ENCODE results near the gene RIC8B. TPM values are rescaled to one million over a fixed set of nuclear protein-coding genes. Genes with fewer than 3 reads are reported as not detected.

The RIC8B gene
- total RNA-seq, 2 donors from 2014 or later: 15.8 to 18.2 TPM

- no peak overlapping the region for H3K4me3 Mint-ChIP-seq
- ATAC-seq (no peak), DNase-seq (ENCODE audit: low spot score) (no peak)
- peaks cover 0 to 2% of the 10 kb centered on the region in 2 donors for H3K4me1 Mint-ChIP-seq (ENCODE audit: low read depth in 2 of 2)
- H3K27ac Mint-ChIP-seq: no peak overlapping the region
- peaks cover 12% of the 10 kb centered on the region for H3K36me3 Mint-ChIP-seq
- H3K9me3 Mint-ChIP-seq: no peaks in the 10 kb centered on the region
- H3K27me3 Mint-ChIP-seq: no peaks in the 10 kb centered on the region
These were observed 19.9 kb downstream of the RIC8B start for GRCh38 chr12:106794369-106794768.

GRCh38 chr12:106801167-106801708 lies 26.8 kb downstream of the RIC8B start:
- Mint-ChIP-seq H3K27ac (no peak overlapping the region), H3K36me3 (no peaks in the 10 kb centered on the region), H3K4me1 (ENCODE audit: low read depth in 2 of 2) (no peaks in the 10 kb centered on the region), H3K27me3 (no peaks in the 10 kb centered on the region), H3K4me3 (no peak overlapping the region), H3K9me3 (no peaks in the 10 kb centered on the region)
- ATAC-seq: no peak
- DNase-seq (ENCODE audit: low spot score): no peak

- DNase-seq (ENCODE audit: low spot score) (no peak), ATAC-seq (no peak)
- Mint-ChIP-seq H3K36me3 (no peaks in the 10 kb centered on the region), H3K27ac (no peak overlapping the region), H3K9me3 (no peaks in the 10 kb centered on the region), H3K27me3 (no peaks in the 10 kb centered on the region), H3K4me3 (no peak overlapping the region), H3K4me1 (ENCODE audit: low read depth in 2 of 2) (no peaks in the 10 kb centered on the region)
These were observed 27.5 kb downstream of the RIC8B start for GRCh38 chr12:106801830-106802533.

GRCh38 chr12:106804668-106805067 lies 30.2 kb downstream of the RIC8B start:
- H3K36me3 Mint-ChIP-seq: no peaks in the 10 kb centered on the region
- H3K27me3 Mint-ChIP-seq: no peaks in the 10 kb centered on the region
- H3K4me3 Mint-ChIP-seq: no peak overlapping the region
- H3K4me1 Mint-ChIP-seq (ENCODE audit: low read depth in 2 of 2): no peaks in the 10 kb centered on the region
- ATAC-seq: no peak
- no peaks in the 10 kb centered on the region for H3K9me3 Mint-ChIP-seq
- no peak for DNase-seq (ENCODE audit: low spot score)
- no peak overlapping the region for H3K27ac Mint-ChIP-seq

GRCh38 chr12:106814714-106815113 lies 40.2 kb downstream of the RIC8B start:
- Mint-ChIP-seq H3K9me3 (no peaks in the 10 kb centered on the region), H3K27ac (no peak overlapping the region), H3K4me1 (ENCODE audit: low read depth in 2 of 2) (no peaks in the 10 kb centered on the region), H3K36me3 (no peaks in the 10 kb centered on the region), H3K4me3 (no peak overlapping the region), H3K27me3 (no peaks in the 10 kb centered on the region)
- DNase-seq (ENCODE audit: low spot score) (no peak), ATAC-seq (no peak)

- Mint-ChIP-seq H3K4me3 (no peak overlapping the region), H3K36me3 (no peaks in the 10 kb centered on the region), H3K9me3 (no peaks in the 10 kb centered on the region), H3K27me3 (no peaks in the 10 kb centered on the region), H3K27ac (no peak overlapping the region), H3K4me1 (ENCODE audit: low read depth in 2 of 2) (no peaks in the 10 kb centered on the region)
- DNase-seq (ENCODE audit: low spot score) (no peak), ATAC-seq (no peak)
These were observed 41.3 kb downstream of the RIC8B start for GRCh38 chr12:106815741-106816140.

- ATAC-seq: no peak
- Mint-ChIP-seq H3K9me3 (no peaks in the 10 kb centered on the region), H3K36me3 (peaks cover 3% of the 10 kb centered on the region), H3K4me1 (ENCODE audit: low read depth in 2 of 2) (no peaks in the 10 kb centered on the region), H3K27me3 (no peaks in the 10 kb centered on the region), H3K27ac (no peak overlapping the region), H3K4me3 (no peak overlapping the region)
- no peak for DNase-seq (ENCODE audit: low spot score)
These were observed 41.7 kb downstream of the RIC8B start for GRCh38 chr12:106816231-106816630.

GRCh38 chr12:106819991-106820390 lies 45.5 kb downstream of the RIC8B start:
- Mint-ChIP-seq H3K9me3 (no peaks in the 10 kb centered on the region), H3K4me3 (no peak overlapping the region), H3K36me3 (peaks cover 7% of the 10 kb centered on the region), H3K4me1 (ENCODE audit: low read depth in 2 of 2) (no peaks in the 10 kb centered on the region), H3K27ac (no peak overlapping the region), H3K27me3 (no peaks in the 10 kb centered on the region)
- DNase-seq (ENCODE audit: low spot score): no peak
- no peak for ATAC-seq

- Mint-ChIP-seq H3K9me3 (no peaks in the 10 kb centered on the region), H3K27ac (no peak overlapping the region), H3K4me3 (no peak overlapping the region), H3K36me3 (no peaks in the 10 kb centered on the region), H3K4me1 (ENCODE audit: low read depth in 2 of 2) (peaks cover 0 to 9% of the 10 kb centered on the region in 2 donors), H3K27me3 (no peaks in the 10 kb centered on the region)
- ATAC-seq: no peak
- no peak for DNase-seq (ENCODE audit: low spot score)
These were observed 57.2 kb downstream of the RIC8B start for GRCh38 chr12:106831699-106832098.

- H3K27ac Mint-ChIP-seq: no peak overlapping the region
- H3K36me3 Mint-ChIP-seq: no peaks in the 10 kb centered on the region
- H3K4me3 Mint-ChIP-seq: no peak overlapping the region
- DNase-seq (ENCODE audit: low spot score): no peak
- no peak for ATAC-seq
- H3K27me3 Mint-ChIP-seq: no peaks in the 10 kb centered on the region
- peaks cover 5 to 7% of the 10 kb centered on the region in 2 donors for H3K4me1 Mint-ChIP-seq (ENCODE audit: low read depth in 2 of 2)
- no peaks in the 10 kb centered on the region for H3K9me3 Mint-ChIP-seq
These were observed 63.3 kb downstream of the RIC8B start for GRCh38 chr12:106837782-106838181.

GRCh38 chr12:106839333-106839732 lies 64.9 kb downstream of the RIC8B start:
- Mint-ChIP-seq H3K27ac (no peak overlapping the region), H3K4me1 (ENCODE audit: low read depth in 2 of 2) (peaks cover 5 to 7% of the 10 kb centered on the region in 2 donors), H3K27me3 (no peaks in the 10 kb centered on the region), H3K36me3 (no peaks in the 10 kb centered on the region), H3K9me3 (no peaks in the 10 kb centered on the region), H3K4me3 (no peak overlapping the region)
- ATAC-seq (no peak), DNase-seq (ENCODE audit: low spot score) (no peak)

- H3K9me3 Mint-ChIP-seq: no peaks in the 10 kb centered on the region
- peaks cover 5 to 7% of the 10 kb centered on the region in 2 donors for H3K4me1 Mint-ChIP-seq (ENCODE audit: low read depth in 2 of 2)
- H3K36me3 Mint-ChIP-seq: no peaks in the 10 kb centered on the region
- no peak for DNase-seq (ENCODE audit: low spot score)
- H3K4me3 Mint-ChIP-seq: no peak overlapping the region
- no peak for ATAC-seq
- H3K27ac Mint-ChIP-seq: no peak overlapping the region
- H3K27me3 Mint-ChIP-seq: no peaks in the 10 kb centered on the region
These were observed 65.8 kb downstream of the RIC8B start for GRCh38 chr12:106840243-106840642.

- no peak for ATAC-seq
- no peak for DNase-seq (ENCODE audit: low spot score)
- Mint-ChIP-seq H3K9me3 (no peaks in the 10 kb centered on the region), H3K4me1 (ENCODE audit: low read depth in 2 of 2) (peaks cover 5 to 7% of the 10 kb centered on the region in 2 donors), H3K4me3 (no peak overlapping the region), H3K27me3 (no peaks in the 10 kb centered on the region), H3K27ac (no peak overlapping the region), H3K36me3 (no peaks in the 10 kb centered on the region)
These were observed 67.2 kb downstream of the RIC8B start for GRCh38 chr12:106841510-106842302.

GRCh38 chr12:106845902-106846301 lies 71.4 kb downstream of the RIC8B start:
- Mint-ChIP-seq H3K27ac (no peak overlapping the region), H3K9me3 (no peaks in the 10 kb centered on the region), H3K36me3 (no peaks in the 10 kb centered on the region), H3K27me3 (no peaks in the 10 kb centered on the region), H3K4me3 (no peak overlapping the region), H3K4me1 (ENCODE audit: low read depth in 2 of 2) (no peaks in the 10 kb centered on the region)
- no peak for DNase-seq (ENCODE audit: low spot score)
- ATAC-seq: no peak

All from natural killer cell treated with Interleukin-12 subunit alpha and Interleukin-12 subunit beta and Interleukin-15 and Interleukin-18, amount 100 ng/mL, for 72 hours (primary cell).